Left cardiac atrium (tissue), 4 donors: ENCODE data around the gene RAB22A. TPM values are rescaled to one million over a fixed set of nuclear protein-coding genes. Genes with fewer than 3 reads are reported as not detected.
"Not testable (repeated sequence)": the region's sequence is repeated elsewhere in the genome, so short reads cannot be mapped to it uniquely, and the experiment has no call there.

Experiments used
- ATAC-seq, 2 donors: fragments of 200-7000 bp; cut with Tn5 transposase; one replicate each; pipeline ENCODE4 v1.9.1; 2020; ENCODE audit warnings: mild to moderate bottlenecking in 2 of 2, moderate library complexity in 2 of 2
- DNase-seq: peaks from one replicate; pipeline ENCODE4 v3.0.0-alpha.2; 2020
- intact Hi-C, 2 donors: fragments of 100-400 bp; cut with DNase I; formaldehyde crosslinking; loops; one replicate each; pipeline versions ENCODE4 v1.14.1 to v1.15.1; 2022 to 2023
- total RNA-seq, 2 donors: library from RNA; stranded (reverse); fragmentation: NEBNext Ultra II Directional; extraction: Animal tissue kit (Norgen Biotek cat#: 25700); gene quantifications; one replicate each; pipeline ENCODE4 v1.2.1, GENCODE V29; 2021
- donor health status: DM: no; HTN: yes; CAD: no.
- donor health status: DM: no; HTN: yes; CAD: no; lungs with severe emphysema.
- donor health status: DM: yes; HTN: yes; CAD: no.
- donor health status: Dilated cardiomyopathy.

RAB22A gene
- total RNA-seq, 2 donors from 2014 or later, result 9.5 to 10.3 TPM

GRCh38 chr20:58398254-58398653 lies 88.7 kb downstream of the RAB22A start:
- intact Hi-C loops, result no loop called here
- ATAC-seq (no peak), DNase-seq (no peak)

GRCh38 chr20:58399926-58400325 lies 90.4 kb downstream of the RAB22A start:
- DNase-seq (no peak), ATAC-seq (no peak)
- intact Hi-C loops, result no loop called here

- ATAC-seq, result no peak
- no peak for DNase-seq
- intact Hi-C loops, result no loop called here
Observed at GRCh38 chr20:58401162-58401561, 91.6 kb downstream of the RAB22A start.

- no peak for ATAC-seq
- intact Hi-C loops, result no loop called here
- DNase-seq, result no peak
Observed at GRCh38 chr20:58402305-58402704, 92.8 kb downstream of the RAB22A start.

GRCh38 chr20:58402827-58403226 lies 93.3 kb downstream of the RAB22A start:
- ATAC-seq (no peak), DNase-seq (no peak)
- intact Hi-C loops, result no loop called here

GRCh38 chr20:58403272-58403671 lies 93.8 kb downstream of the RAB22A start:
- ATAC-seq (no peak), DNase-seq (no peak)
- intact Hi-C loops, result no loop called here

GRCh38 chr20:58405504-58406291 lies 96.2 kb downstream of the RAB22A start:
- no peak for DNase-seq
- intact Hi-C loops, result no loop called here
- ATAC-seq, result no peak

GRCh38 chr20:58406422-58407001 lies 97.0 kb downstream of the RAB22A start:
- intact Hi-C loops, result no loop called here
- DNase-seq, result no peak
- no peak for ATAC-seq

GRCh38 chr20:58407201-58407873 lies 97.8 kb downstream of the RAB22A start:
- ATAC-seq (peak in 1 of 2 donors; percentile 60), DNase-seq (no peak)
- intact Hi-C loops, result no loop called here

- DNase-seq, result no peak
- ATAC-seq, result peak in 1 of 2 donors; percentile 23
- intact Hi-C loops, result no loop called here
Observed at GRCh38 chr20:58407966-58408557, 98.5 kb downstream of the RAB22A start.

- intact Hi-C loops, result no loop called here
- DNase-seq (no peak), ATAC-seq (no peak)
Observed at GRCh38 chr20:58408603-58409246, 99.2 kb downstream of the RAB22A start.

GRCh38 chr20:58414216-58414615 lies 104.7 kb downstream of the RAB22A start:
- DNase-seq, ATAC-seq, intact Hi-C loops: not testable (repeated sequence)

- intact Hi-C loops, ATAC-seq, DNase-seq: not testable (repeated sequence)
Observed at GRCh38 chr20:58414786-58415185, 105.3 kb downstream of the RAB22A start.

- DNase-seq, result no peak
- no peak for ATAC-seq
- intact Hi-C loops, result no loop called here
Observed at GRCh38 chr20:58416057-58416456, 106.5 kb downstream of the RAB22A start.

GRCh38 chr20:58416835-58417234 lies 107.3 kb downstream of the RAB22A start:
- ATAC-seq (no peak), DNase-seq (no peak)
- intact Hi-C loops, result no loop called here

Other genes starting within 250 kb of the RAB22A start
- gene ANKRD60, start 81.1 kb upstream of the RAB22A start, total RNA-seq, result not detected
- 10 to 100 TPM; 56.5 to 57.3 TPM for gene VAPB, start 79.5 kb downstream of the RAB22A start, total RNA-seq
- gene APCDD1L, start 205.7 kb downstream of the RAB22A start, total RNA-seq, result 1 to 10 TPM in 1 of 2 donors, under 1 TPM in 1; 0.44 to 1.3 TPM